ENCODE measurements around the gene HIVEP3.

HIVEP3 gene

DNA sequence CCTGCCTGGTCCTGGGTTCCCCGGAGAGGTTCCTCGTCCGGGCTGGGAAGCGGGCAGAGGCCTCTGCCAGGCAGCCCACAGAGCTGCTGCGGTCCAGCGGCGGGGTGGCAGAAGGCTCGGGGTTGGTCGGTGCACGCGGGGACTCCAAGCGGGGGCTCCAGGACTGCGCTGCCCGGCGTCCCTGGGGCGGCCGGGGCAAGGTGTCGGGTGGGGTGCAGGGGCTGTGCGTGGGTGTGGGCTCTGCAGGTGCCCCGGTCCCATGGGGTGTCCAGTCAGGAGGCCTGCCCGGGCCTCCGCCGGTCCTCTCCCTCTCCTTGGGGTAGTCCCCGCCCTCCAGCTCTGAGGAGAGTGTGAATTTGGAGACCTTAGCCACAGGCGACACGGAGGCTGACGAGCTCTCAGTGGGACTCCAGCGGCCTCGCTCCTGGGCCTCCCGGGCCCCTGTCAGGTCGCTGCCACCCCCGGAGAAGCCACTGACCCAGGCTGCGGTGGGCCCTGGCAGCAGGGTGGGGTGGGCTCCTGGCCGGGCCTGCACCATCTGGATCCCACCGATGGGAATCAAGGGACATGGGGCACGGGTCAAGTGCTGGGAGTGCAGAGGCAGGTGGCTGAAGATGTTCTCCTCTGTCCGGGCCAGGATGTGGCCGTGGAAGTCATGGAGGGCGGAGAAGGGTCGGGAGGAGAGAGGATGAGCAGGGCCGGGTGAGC, 408.0 kb downstream of the HIVEP3 start:
- in situ Hi-C loops (cut with MboI; ENCODE audit: low sequenced_read_pairs) = no loop called here

DNA sequence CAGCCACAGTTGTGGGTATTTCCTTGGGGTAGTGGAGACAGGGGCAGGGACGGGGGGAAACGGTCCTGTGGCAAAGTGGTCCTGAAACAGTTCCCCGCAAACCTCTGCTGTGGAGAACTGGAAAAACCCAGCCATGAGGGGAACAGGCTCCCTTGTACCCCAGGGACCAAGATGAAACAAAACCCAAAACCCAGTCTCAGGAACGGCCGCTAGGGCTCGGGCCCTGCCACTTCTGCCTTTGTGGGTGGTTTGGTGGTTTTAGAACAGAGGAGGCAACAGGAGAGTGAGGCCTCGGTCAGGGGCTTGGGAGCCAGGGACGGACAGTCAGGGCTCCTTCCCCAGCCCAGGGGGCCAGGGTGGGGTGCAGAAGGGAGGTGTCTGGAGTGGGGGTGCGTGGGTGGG, 409.5 kb downstream of the HIVEP3 start:
- in situ Hi-C loops (cut with MboI; ENCODE audit: low sequenced_read_pairs) = no loop called here

DNA sequence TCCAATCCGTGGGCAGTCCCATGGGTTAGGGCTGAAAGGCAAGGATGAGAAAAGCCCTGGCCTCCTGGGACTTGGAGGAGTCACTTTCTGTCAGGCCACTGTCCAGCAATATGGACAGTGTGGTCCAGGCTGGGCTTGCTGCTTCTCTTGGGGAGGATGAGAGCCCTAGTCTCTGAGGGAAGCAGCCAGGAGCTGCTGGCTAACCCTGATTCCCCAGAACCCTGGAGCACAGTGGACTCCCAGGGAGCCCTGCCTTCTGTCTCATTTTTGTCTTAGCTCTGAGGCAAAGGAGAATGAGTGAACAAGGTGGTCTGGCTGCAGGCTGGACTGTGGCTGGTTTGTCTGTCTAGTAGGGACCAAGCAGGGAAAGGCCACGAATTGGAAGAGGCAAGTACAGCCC, 410.4 kb downstream of the HIVEP3 start:
- in situ Hi-C loops (cut with MboI; ENCODE audit: low sequenced_read_pairs) = no loop called here

DNA sequence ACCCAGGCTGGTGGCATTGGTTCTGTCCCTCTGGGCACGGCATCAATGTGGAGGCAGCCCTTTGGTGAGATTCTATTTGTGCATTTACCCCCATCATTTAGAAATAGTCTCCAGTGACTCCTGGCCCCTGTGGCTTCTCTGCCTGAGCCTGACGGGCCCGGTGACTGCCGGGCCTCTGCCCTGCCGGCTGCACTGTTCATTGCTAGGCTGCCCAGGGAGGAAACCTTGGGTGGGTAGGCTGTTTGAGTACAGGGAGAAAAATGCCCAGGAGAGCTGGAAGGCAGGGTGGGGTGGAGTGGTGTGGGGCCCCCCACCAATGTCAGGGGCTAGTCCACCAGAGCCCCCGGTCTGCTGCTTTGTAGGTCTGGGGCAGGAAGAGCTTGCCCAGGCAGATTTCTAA, 410.9 kb downstream of the HIVEP3 start:
- in situ Hi-C loops (cut with MboI; ENCODE audit: low sequenced_read_pairs) = no loop called here

DNA sequence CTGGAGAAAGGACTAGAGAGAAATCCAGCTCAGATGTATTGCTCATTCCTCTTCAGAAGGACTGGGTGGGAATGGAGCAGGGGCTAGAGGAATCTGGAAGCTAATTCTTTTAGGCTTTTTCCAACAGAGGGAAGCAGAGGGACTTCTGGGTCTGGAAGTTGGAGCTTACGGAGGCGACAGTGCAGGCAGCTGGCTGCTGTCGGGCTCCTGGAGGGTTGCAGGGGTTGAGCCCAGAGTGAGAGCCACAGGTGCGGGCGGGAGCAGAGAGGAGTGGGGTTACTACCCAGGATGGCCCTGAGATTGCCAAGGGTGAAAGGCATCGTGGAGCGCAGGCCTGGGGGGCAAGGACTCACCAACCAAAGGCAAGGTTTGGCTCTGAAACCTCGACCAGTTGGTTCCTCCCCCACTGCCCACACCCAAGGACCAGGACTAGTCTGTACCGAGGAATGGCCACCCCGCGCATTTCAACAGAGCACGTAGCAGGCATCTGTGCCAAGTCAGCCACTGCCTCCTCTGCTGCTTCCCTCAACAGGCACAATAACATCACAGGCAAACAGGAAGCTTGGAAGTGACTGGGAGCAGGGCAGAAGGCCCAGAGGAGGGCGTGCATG, 411.5 kb downstream of the HIVEP3 start:
- in situ Hi-C loops (cut with MboI; ENCODE audit: low sequenced_read_pairs) = no loop called here

DNA sequence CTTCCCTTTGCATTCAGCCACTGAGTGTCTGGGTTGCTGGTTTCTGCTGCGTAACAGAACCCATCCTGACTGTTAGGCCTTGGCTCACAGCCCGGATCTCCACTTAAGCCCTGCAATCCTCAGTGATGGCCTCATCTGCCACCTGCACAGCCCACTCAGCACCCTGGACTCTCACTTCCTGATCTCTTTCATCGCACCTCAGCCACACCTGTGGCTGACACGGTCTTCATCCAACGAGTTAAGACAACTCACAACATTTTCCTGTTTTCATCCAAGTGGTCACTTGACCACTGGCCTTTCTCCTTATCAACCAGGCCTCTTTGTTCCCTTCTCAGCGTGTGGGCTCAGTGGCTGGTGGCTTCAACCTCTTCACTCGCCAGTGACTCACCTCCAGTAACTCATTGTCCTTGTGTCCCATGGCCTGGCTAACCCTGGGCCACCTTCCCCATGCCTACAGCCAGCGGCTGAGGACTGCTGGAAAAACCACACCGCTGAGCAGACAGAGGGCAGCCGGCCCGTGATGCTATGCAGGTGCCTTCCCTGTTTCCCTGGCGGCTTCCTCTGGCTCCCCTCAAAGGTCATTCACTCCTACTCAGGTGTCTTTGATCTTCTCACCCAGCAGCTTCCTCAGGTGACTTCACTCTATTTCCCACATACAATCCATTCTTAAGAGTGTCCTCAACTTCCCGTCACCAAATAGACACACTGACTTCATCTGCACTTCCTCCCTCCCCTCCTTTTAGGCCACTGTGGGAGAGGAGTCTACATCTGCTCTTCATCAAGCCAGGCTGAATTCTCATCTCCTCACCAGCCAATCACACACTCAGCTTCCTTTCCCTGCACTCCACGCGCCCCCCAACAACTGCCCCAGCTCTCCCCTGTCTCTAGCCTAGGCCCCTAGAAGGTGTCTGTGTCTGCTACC, 414.3 kb downstream of the HIVEP3 start:
- in situ Hi-C loops (cut with MboI; ENCODE audit: low sequenced_read_pairs) = no loop called here

DNA sequence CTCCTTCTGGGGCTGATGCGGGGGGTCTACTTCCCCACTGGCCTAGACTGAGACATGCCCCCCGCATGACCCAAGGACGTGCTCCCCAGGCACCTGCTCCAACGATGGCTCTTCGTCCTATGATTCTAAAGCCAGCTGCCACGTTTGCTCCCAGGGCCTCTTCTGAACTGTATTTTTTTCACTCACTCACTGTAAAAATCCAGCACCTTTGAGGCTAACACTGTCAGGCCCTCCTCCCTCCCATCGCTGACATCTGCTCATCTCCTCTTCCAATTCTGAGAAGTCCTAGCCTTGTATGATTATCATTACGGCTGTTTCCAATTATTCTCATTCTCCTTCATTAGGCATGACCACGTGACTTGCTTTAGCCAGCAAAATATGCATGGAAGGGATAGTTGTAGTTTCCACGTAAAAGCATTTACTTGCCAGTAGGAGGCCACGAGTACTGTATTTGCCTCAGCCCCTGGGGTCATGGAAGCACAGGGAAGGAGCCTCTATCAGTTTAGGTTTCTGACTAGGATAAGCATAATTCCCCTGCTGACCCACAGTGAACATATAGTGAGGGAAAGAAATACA, 415.1 kb downstream of the HIVEP3 start:
- in situ Hi-C loops (cut with MboI; ENCODE audit: low sequenced_read_pairs) = no loop called here

DNA sequence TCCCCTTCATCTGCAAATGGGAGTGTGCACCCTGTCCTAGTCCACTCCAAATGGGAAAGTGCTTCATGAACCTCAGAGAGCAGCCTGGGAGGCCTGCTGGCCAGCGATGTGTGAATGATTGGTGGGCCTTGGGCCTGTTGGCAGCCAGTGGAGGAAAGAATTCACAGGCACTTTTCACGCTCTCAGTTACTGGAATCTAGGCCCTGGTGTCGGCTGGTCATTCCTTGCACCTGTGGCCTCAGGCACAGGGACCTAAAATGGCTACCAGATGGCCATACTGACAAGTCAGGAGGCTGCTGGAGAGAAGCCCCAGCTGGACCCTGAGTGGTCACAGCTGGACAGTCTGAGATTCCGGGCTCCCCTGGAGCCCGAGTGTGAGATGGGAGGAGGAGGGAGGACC, 415.8 kb downstream of the HIVEP3 start:
- in situ Hi-C loops (cut with MboI; ENCODE audit: low sequenced_read_pairs) = no loop called here

DNA sequence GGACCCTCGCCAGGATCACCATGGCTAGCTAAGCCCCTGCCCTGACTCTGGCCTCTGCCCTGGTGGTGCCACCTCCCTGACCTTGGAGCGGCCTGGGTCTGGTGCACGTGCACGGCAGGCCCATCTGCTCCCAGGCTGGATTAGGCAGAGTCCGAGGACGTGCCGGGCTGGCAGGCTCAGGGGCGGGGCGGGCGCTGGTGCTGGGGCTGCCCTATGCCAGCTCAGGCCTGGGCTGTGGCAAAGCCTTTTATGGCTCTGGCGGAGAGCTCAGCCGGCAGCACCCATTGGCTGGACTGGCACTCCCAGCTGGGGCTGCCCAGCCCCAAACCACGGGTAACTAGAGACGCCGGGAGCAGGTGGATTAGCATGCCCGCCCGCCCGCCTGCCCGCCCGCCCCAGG, 417.1 kb downstream of the HIVEP3 start:
- in situ Hi-C loops (cut with MboI; ENCODE audit: low sequenced_read_pairs) = no loop called here

DNA sequence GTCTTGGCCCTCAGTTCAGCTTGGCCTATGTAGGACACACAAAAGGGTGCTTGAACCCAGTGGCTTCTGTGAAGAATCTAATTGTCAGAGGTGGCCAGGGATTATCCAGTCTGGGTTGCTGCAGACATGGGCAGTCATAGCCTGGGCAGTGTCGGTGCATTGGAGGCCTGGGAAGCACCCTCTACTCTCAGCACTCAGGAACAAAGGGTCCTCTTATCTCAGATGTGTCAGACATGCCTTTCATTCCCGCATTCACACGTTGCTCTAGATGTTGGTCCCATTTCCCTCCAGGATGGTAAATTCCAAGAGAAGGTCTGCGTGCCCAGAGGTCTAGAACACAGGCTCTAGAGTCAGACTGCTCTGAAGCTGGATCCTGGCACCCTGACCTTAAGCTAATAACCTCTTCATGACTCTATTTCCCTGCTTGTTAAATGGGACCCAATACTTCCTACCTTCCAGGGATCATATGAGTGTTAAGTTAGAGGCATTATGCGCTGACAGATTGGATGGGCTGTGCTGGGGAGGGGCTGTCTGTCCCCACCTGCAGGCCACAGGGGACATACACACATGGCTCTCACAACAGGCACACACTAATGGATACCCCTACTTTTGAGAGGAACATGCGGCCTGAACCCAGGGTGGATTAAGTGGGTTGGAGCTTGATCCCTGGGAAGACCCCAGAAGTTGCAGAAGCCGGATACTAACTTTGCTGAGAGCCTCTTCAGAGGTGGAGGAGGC, 417.8 kb downstream of the HIVEP3 start:
- in situ Hi-C loops (cut with MboI; ENCODE audit: low sequenced_read_pairs) = no loop called here

DNA sequence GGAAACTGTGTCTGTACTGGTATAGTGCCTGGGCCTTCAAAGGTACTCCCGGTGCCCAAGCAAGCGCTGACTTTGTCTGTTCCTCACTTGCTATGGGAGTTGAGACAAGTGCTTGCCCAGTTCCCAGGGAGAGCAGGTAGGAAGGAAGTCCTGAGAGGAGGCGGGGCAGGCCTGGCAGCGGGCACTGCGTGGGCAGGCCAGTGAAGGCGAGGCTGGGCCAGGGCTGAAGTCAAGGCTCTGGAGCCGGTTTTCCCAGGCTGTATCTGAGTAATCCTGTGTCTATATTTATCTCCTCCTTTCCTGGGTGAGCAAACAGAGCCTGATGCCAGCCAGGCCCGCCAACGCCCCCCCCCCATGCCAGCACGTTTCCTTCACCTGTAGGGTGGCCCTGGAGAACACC, 418.3 kb downstream of the HIVEP3 start:
- in situ Hi-C loops (cut with MboI; ENCODE audit: low sequenced_read_pairs) = no loop called here

DNA sequence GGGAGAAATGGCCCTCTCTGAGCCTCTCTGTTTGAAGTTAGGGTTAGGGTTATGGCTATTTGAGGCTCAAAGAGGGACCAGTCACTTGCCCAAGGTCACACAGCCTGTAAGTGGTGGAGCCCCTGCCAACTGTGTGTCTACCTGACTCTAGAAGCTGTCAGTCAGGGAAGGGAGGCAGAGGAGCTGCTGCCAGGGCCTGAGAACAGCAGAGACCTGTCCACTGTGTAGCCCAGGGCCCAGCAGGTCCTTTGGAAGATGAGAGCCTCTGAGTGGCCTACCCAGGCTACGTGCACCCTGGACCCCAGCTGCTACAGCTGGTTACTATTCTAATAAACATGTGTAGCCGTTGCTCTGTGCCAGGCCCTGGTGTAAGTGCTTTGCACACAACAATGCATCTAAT, 419.1 kb downstream of the HIVEP3 start:
- in situ Hi-C loops (cut with MboI; ENCODE audit: low sequenced_read_pairs) = no loop called here

DNA sequence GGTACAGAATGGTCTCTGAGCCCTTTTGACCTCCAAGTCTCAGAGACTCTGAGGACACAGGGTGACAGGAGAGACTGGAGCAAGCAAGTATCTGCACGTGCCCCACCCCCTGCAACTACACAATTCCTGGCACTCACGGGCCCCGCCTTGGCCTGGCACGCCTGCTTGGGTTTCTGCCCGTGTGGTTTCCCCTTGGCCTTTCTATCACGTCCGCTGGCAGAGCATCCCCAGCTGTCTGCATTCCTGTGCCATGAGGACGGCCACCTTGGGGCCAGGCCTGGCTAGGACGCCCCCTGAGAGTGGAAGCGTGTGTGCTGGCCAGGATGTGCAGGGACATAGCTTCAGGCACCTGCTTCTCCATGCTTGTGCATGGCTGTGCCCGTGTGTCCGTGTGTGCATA, 419.9 kb downstream of the HIVEP3 start:
- in situ Hi-C loops (cut with MboI; ENCODE audit: low sequenced_read_pairs) = no loop called here

DNA sequence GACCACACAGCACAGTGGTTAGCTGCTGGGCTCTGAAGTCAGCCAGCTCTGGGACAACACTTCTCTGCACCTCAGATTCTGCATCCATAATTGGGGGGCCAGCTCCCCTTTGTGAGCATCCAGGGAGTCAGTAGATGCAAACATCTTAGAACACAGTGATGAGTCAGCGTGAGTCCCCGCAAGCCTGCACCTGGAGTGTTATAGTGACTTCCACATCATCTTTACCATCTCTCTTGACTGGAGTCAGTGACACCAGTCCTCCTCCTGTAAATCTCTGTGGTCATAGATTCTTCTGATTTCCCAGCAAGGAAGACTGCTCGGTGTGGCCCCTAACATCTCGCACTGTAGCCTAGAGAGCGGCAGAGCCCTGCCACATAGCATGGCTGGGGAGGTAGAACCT, 420.3 kb downstream of the HIVEP3 start:
- in situ Hi-C loops (cut with MboI; ENCODE audit: low sequenced_read_pairs) = no loop called here

DNA sequence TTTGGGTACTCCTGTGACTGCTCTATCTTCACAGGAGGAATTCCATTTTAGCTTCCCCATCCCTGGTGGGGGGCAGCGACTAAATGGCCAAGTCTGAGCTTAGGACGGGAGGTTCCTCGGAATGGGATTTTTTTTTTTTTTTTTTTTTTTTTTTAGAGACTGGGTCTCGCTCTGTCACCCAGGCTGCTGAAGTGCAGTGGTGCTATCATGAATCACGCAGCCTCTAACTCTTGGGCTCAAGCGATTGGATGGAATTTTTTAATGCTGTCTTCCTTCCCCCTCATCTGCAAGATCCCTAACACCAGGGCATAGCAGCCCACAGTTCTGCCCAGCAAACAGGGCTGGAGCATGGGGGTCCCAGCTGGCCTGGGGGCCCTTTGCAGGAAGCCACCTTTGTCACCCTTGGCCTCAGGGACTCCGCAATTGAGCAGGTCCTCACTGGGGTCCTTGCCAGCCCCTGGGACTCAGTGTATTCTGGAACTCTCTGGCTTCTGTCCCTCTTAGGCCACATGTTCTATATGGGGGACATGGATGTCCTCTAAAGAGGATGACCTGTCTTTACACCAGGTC, 421.2 kb downstream of the HIVEP3 start:
- in situ Hi-C loops (cut with MboI; ENCODE audit: low sequenced_read_pairs) = no loop called here

DNA sequence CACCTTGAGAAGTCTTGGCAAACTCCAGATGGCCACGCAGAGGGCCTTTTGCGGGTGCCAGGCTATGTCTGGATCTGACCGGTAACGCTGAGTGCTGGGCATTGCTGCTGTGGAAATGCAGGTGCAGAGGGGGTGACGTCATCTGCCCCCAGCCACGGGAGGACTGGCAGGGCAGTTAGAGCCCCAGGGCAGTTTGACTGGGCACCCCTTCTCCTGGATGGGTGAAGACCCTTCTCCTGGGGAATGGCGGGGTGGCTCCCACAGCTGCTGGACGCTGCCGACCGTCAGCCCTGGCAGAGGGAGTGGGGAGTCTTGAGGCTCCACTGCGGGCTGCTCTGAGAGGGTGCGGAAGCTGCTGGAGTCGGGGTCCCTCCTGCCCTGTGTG, 421.7 kb downstream of the HIVEP3 start:
- in situ Hi-C loops (cut with MboI; ENCODE audit: low sequenced_read_pairs) = no loop called here

DNA sequence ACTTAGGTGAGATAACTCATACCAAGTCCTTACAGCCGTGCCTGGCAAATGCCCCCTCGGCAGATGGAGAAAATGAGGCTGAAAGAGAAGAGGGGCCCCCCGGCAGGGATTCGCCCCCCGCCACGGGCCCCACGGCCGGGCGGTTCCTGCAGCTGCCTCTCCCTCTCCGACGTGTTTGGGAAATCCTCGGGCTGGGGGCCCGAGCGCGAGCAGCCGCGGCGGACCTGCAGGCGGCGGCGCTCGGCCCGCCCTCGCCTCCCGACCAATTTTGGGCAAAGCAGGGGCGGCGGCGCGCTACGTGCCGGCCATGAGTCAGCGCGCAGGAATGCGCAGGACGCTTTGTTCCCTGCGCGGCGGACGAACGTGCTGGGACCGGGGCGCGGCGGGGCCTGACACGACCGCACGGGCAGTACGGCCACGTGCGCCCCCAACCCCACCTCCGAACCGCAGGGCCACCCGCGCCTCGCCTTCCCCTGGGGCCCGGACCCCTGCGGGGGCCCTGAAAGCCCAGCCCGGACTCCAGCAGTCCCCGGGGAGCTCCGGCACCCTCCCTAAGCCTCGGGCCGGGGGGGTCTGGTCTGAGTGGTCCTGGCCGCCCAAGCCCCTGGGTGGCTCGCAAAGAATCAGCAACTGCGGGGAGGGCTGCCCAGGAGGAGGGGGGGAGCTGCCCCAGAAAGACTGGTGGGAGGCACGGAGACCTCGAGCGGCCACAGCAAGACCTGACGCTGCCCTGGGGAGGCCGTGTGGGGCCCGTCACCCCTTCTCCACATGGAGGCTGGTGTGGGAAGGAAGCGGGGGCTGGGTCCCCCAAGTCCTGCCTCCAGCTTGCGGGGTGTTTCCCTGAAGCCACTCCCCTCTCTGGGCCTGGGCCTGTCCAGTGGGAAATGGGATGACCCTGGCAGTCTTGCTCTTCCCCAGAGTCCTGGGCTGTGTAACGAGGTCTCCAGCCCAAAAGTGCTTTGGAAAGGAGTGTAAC, 422.4 kb downstream of the HIVEP3 start:
- in situ Hi-C loops (cut with MboI; ENCODE audit: low sequenced_read_pairs) = no loop called here

DNA sequence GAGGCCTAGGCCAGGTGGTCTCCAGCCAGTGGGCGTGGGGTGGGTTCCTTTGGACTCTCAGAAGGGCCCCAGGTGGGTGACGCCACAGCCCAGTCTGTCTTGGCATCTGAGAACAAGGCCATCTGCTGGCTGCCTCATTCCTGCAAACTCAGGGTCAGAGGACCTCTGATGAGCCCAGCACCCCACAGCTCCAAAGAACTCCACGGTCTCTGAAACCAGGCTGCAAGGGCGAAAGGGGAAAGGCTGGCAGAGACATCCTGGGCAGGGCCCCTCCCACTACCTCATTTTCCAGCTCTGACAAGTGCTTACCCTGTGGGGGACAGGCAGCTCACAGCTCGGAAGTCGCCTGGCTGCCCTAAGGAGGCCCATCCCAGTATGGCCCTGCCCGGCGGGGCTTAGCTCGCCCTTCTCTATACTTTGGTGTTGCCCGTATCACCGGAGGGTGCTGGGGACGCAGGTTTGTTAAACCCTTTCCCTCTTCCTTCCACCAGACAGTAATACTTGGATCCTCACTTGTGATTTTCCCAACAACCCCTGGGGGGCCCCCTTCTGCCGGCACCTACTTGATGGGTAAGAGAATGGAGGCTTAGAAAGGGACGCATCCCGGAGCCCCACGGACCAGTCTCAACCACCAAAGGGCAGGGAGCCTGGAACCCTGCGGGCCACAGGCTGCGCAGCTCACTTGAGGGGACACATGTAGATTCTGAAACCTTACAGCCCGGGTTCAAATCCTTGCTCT, 423.3 kb downstream of the HIVEP3 start:
- in situ Hi-C loops (cut with MboI; ENCODE audit: low sequenced_read_pairs) = no loop called here

All from HL-60/S4 (cell line).